Articular chondrocyte of knee joint (primary cell): ENCODE data around the gene LRRC61. TPM values are rescaled to one million over a fixed set of nuclear protein-coding genes. Genes with fewer than 3 reads are reported as not detected.

Experiments used
- total RNA-seq: library from RNA; depleted of rRNA; stranded (reverse); fragments of >200 nt; gene quantifications from 2 replicates; pipeline ENCODE4 v1.2.3, GENCODE V29; 2012

The LRRC61 gene
- total RNA-seq = 3.5 and 6.7 TPM in 2 replicates

GRCh38 chr7:150322833-150323681 is at the start of gene LRRC61, which contains the start of gene ACTR3C:
Gene LRRC61, plus strand, starts transcription at chr7:150323355. Its CDS starts 13,507 bp downstream, at chr7:150336862.
Gene ACTR3C, minus strand, starts transcription at chr7:150323545. Its CDS starts 28,249 bp downstream, at chr7:150295296.

GRCh38 chr7:150341263-150342120 is 18.3 kb downstream of the LRRC61 start, which contains the start of gene RARRES2:
Gene RARRES2, minus strand, starts transcription at chr7:150341629. Its CDS starts 1,020 bp downstream, at chr7:150340609.

GRCh38 chr7:150368096-150368883 is 45.1 kb downstream of the LRRC61 start, which contains the start of gene REPIN1:
Gene REPIN1, plus strand, starts transcription at chr7:150368822. Its CDS starts 890 bp downstream, at chr7:150369712.

GRCh38 chr7:150378853-150379440 is 55.8 kb downstream of the LRRC61 start, which contains the start of gene ZNF775:
Gene ZNF775, plus strand, starts transcription at chr7:150379330. Its CDS starts 9,141 bp downstream, at chr7:150388471.

Other genes with a start within 250 kb of the LRRC61 start
- 6.2 and 7.8 TPM in 2 replicates for gene ACTR3C, start 190 bp downstream of the LRRC61 start, total RNA-seq
- 0.32 and 2.2 TPM in 2 replicates for gene RARRES2, start 18.3 kb downstream of the LRRC61 start, total RNA-seq
- gene REPIN1, start 45.5 kb downstream of the LRRC61 start, total RNA-seq = 30.1 and 35.7 TPM in 2 replicates
- gene ZNF775, start 56.0 kb downstream of the LRRC61 start, total RNA-seq = 2.9 and 3.4 TPM in 2 replicates
- gene GIMAP8, start 127.3 kb downstream of the LRRC61 start, total RNA-seq = 0.11 TPM in 1 of 2 replicates, not detected in the other
- 0.32 TPM in 1 of 2 replicates, not detected in the other for gene GIMAP7, start 191.5 kb downstream of the LRRC61 start, total RNA-seq
- gene GIMAP4, start 244.0 kb downstream of the LRRC61 start, total RNA-seq = 0.43 TPM in 1 of 2 replicates, not detected in the other